K562 (cell line): Measurements from ENCODE around the gene CHTOP. TPM values are rescaled to one million over a fixed set of nuclear protein-coding genes. Genes with fewer than 3 reads are reported as not detected.

Source experiments
- ARHGAP35 ChIP-seq: fragments of 450-650 bp; IDR thresholded peaks from 2 replicates; pipeline ENCODE4 v1.6.1; 2018; ENCODE audit not compliant: partially characterized antibody
- BRD9 ChIP-seq: fragments of 450-650 bp; IDR thresholded peaks from 2 replicates; pipeline ENCODE4 v1.6.1; 2018; ENCODE audit warnings: low read depth; ENCODE audit not compliant: partially characterized antibody
- CCNT2 ChIP-seq: IDR thresholded peaks from 2 replicates; pipeline ENCODE4 v1.6.1; 2011; ENCODE audit warnings: borderline replicate concordance, low read depth, mild to moderate bottlenecking, moderate library complexity, mixed read lengths, low read length; ENCODE audit not compliant: insufficient read length; ENCODE audit errors: extremely low read depth
- ELF4 ChIP-seq: fragments of 450-650 bp; formaldehyde crosslinking; IDR thresholded peaks from 2 replicates; pipeline ENCODE4 v1.4.0; 2022; ENCODE audit warnings: missing genetic modification characterization
- ETV6 ChIP-seq, 3 experiments: fragments of 150-350 bp in 1 of 3; sonication (generic) in 1 of 3; formaldehyde crosslinking in 1 of 3; IDR thresholded peaks; 2 replicates each; pipeline versions ENCODE4 v1.6.1 to v1.8.0; 2014 to 2022; ENCODE audit warnings: borderline replicate concordance in 2 of 3, low read depth in 2 of 3, antibody characterized with exemption in 1 of 3, low read length in 1 of 3, mild to moderate bottlenecking in 1 of 3, missing genetic modification reagents in 1 of 3
- HMG20A ChIP-seq: fragments of 450-650 bp; formaldehyde crosslinking; conservative IDR thresholded peaks from 2 replicates; pipeline ENCODE4 v1.4.0; 2020; ENCODE audit warnings: mild to moderate bottlenecking, mixed read lengths
- LCOR ChIP-seq: sonication (generic); formaldehyde crosslinking; IDR thresholded peaks from 2 replicates; pipeline ENCODE4 v1.8.0; 2022; ENCODE audit warnings: mild to moderate bottlenecking, missing genetic modification reagents
- MTA1 ChIP-seq: fragments of 450-650 bp; IDR thresholded peaks from 2 replicates; pipeline ENCODE4 v1.6.1; 2017; ENCODE audit warnings: borderline replicate concordance
- MYC ChIP-seq, 2 experiments: fragments of 250-450 bp in 1 of 2; sonication (Bioruptor Pico) in 1 of 2; IDR thresholded peaks; 2 replicates each; pipeline versions ENCODE4 v1.5.1 to v1.6.1; 2012 to 2021; ENCODE audit warnings: low read depth in 2 of 2, borderline replicate concordance in 1 of 2, improper control_type of control experiment in 1 of 2, low read length in 1 of 2, mild to moderate bottlenecking in 1 of 2, moderate library complexity in 1 of 2
- NCOR1 ChIP-seq: fragments of 450-650 bp; IDR thresholded peaks from 2 replicates; pipeline ENCODE4 v1.6.1; 2016; ENCODE audit warnings: mild to moderate bottlenecking, moderate library complexity
- POLR2H ChIP-seq: IDR thresholded peaks from 2 replicates; pipeline ENCODE4 v1.6.1; 2016; ENCODE audit warnings: missing genetic modification characterization, low read depth, mild to moderate bottlenecking, control low read depth, missing compliant biosample characterization, moderate library complexity
- PYGO2 ChIP-seq: fragments of 450-650 bp; IDR thresholded peaks from 2 replicates; pipeline ENCODE4 v1.6.1; 2016; ENCODE audit warnings: mild to moderate bottlenecking, missing genetic modification characterization, moderate library complexity, missing compliant biosample characterization
- RBM15 ChIP-seq: fragments of 200-400 bp; formaldehyde crosslinking; IDR thresholded peaks from 2 replicates; pipeline ENCODE4 v1.6.1; 2018; ENCODE audit warnings: mild to moderate bottlenecking, low read length, moderate library complexity; ENCODE audit not compliant: insufficient read depth
- SIX5 ChIP-seq, 2 experiments: IDR thresholded peaks; 2 replicates each; pipeline ENCODE4 v1.6.1; 2011; ENCODE audit warnings: low read length in 2 of 2, borderline replicate concordance in 1 of 2, low read depth in 1 of 2, mild to moderate bottlenecking in 1 of 2, moderate library complexity in 1 of 2; ENCODE audit not compliant: insufficient read depth in 1 of 2
- SNAPC5 ChIP-seq: fragments of 250-450 bp; sonication (Bioruptor Pico); IDR thresholded peaks from 2 replicates; pipeline ENCODE4 v1.8.0; 2021; ENCODE audit warnings: moderate library complexity, mild to moderate bottlenecking, inconsistent platforms
- TAF1 ChIP-seq: IDR thresholded peaks from 2 replicates; pipeline ENCODE4 v1.6.1; 2011; ENCODE audit warnings: mild to moderate bottlenecking, low read length, moderate library complexity; ENCODE audit not compliant: insufficient read depth, control insufficient read depth, severe bottlenecking; ENCODE audit errors: extremely low read depth
- TBL1XR1 ChIP-seq, 2 experiments: IDR thresholded peaks; 2 replicates each; pipeline ENCODE4 v1.6.1; 2012; ENCODE audit warnings: improper control_type of control experiment in 2 of 2, low read length in 2 of 2, mild to moderate bottlenecking in 1 of 2
- ZNF197 ChIP-seq: fragments of 200-800 bp; sonication (Bioruptor generic); IDR thresholded peaks from 2 replicates; pipeline ENCODE4 v1.6.1; 2016; ENCODE audit warnings: low read depth, missing genetic modification characterization, missing compliant biosample characterization
- ZNF41 ChIP-seq: fragments of 250-450 bp; sonication (Bioruptor Pico); conservative IDR thresholded peaks from 2 replicates; pipeline ENCODE4 v1.4.0; 2020; ENCODE audit warnings: mild to moderate bottlenecking
- polyA plus RNA-seq, 8 experiments: library from polyadenylated mRNA; depleted of rRNA in 4 of 8; stranded (reverse) in 5 of 8; unstranded in 3 of 8; fragments of >200 nt; fragmentation: Nextera tagmentation in 2 of 8; fragmentation: Illumina TruSeq in 1 of 8; extraction: Ambion mirVana in 2 of 8; extraction: Trizol in 1 of 8; gene quantifications; 2 replicates each; pipeline versions ENCODE4 v1.2.1 to v1.2.3, GENCODE V29; 2011 to 2014; ENCODE audit warnings: inconsistent platforms in 1 of 8, missing spikeins in 1 of 8
- total RNA-seq, 7 experiments: library from RNA; depleted of rRNA in 6 of 7; stranded (reverse); fragments of >200 nt in 6 of 7; fragmentation: Illumina TruSeq in 2 of 7; extraction: Trizol in 2 of 7; gene quantifications; 2 replicates each; pipeline versions ENCODE4 v1.2.1 to v1.2.3, GENCODE V29; 2011 to 2021; ENCODE audit warnings: low replicate concordance in 1 of 7
- TF ChIP-seq, protein P1 (sequence below): sonication (generic); formaldehyde crosslinking; IDR thresholded peaks from 2 replicates; pipeline ENCODE4 v1.8.0; 2022; ENCODE audit warnings: missing genetic modification reagents, mild to moderate bottlenecking, moderate library complexity, borderline replicate concordance
- TF ChIP-seq, protein P2 (sequence below): sonication (generic); formaldehyde crosslinking; IDR thresholded peaks from 2 replicates; pipeline ENCODE4 v1.8.0; 2022; ENCODE audit warnings: missing genetic modification reagents, mild to moderate bottlenecking, borderline replicate concordance
- TF ChIP-seq, protein P3 (sequence below): IDR thresholded peaks from 2 replicates; pipeline ENCODE4 v1.6.1; 2016; ENCODE audit warnings: missing genetic modification characterization, missing compliant biosample characterization

The CHTOP gene
- total and polyA plus RNA-seq, 9 of the 15 experiments (the other 6 are each of a cell fraction or from before 2014, with no cell fraction given), result 10.2 to 91.8 (median 60.8) TPM

- TF ChIP-seq POLR2H (tag) (0 out of 2 replicates have a peak, but pooled peaks have one; percentile 21), CCNT2 (peak; percentile 74), MTA1 (0 out of 2 replicates have a peak, but pooled peaks have one; percentile 22), SIX5 (IDR thresholded peaks at IDR 0.05; ENCODE audit: borderline replicate concordance in 1 of 2, insufficient read depth in 1 of 2, low read depth in 1 of 2, low read length in 2 of 2) (peak; percentile 72 to 87), RBM15 (no peak), HMG20A (CRISPR knock-in tag) (no peak), ZNF197 (no peak; the same call in 1 of the 2 replicates), ARHGAP35 (no peak), ZNF41 (no peak), TBL1XR1 (IDR thresholded peaks at IDR 0.05; ENCODE audit: low read length in 2 of 2) (no peak; a peak in 1 of 4 replicates), SNAPC5 (CRISPR knock-in tag) (no peak), ELF4 (CRISPR knock-in tag) (no peak), LCOR (CRISPR knock-in tag) (peak; percentile 73), PYGO2 (tag) (no peak), BRD9 (no peak), ETV6 (IDR thresholded peaks at IDR 0.05; ENCODE audit: borderline replicate concordance in 1 of 2, low read depth in 2 of 2, low read length in 1 of 2) (0 out of 4 replicates have a peak, but pooled peaks of 1 of the 2 experiments have one; percentile 16), ETV6 (CRISPR knock-in tag; IDR thresholded peaks at IDR 0.05; ENCODE audit: borderline replicate concordance) (no peak), MYC (IDR thresholded peaks at IDR 0.05; ENCODE audit: low read depth, low read length) (peak; percentile 81), MYC (CRISPR knock-in tag; IDR thresholded peaks at IDR 0.05; ENCODE audit: borderline replicate concordance, low read depth) (peak; percentile 23; the same call in 1 of the 2 replicates), TAF1 (no peak), NCOR1 (no peak)
- TF ChIP-seq, protein P1, sequence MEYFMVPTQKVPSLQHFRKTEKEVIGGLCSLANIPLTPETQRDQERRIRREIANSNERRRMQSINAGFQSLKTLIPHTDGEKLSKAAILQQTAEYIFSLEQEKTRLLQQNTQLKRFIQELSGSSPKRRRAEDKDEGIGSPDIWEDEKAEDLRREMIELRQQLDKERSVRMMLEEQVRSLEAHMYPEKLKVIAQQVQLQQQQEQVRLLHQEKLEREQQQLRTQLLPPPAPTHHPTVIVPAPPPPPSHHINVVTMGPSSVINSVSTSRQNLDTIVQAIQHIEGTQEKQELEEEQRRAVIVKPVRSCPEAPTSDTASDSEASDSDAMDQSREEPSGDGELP, result peak; percentile 74; the same call in 1 of the 2 replicates
- TF ChIP-seq, protein P2, sequence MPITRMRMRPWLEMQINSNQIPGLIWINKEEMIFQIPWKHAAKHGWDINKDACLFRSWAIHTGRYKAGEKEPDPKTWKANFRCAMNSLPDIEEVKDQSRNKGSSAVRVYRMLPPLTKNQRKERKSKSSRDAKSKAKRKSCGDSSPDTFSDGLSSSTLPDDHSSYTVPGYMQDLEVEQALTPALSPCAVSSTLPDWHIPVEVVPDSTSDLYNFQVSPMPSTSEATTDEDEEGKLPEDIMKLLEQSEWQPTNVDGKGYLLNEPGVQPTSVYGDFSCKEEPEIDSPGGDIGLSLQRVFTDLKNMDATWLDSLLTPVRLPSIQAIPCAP (CRISPR knock-in tag), result no peak
- TF ChIP-seq, protein P3, sequence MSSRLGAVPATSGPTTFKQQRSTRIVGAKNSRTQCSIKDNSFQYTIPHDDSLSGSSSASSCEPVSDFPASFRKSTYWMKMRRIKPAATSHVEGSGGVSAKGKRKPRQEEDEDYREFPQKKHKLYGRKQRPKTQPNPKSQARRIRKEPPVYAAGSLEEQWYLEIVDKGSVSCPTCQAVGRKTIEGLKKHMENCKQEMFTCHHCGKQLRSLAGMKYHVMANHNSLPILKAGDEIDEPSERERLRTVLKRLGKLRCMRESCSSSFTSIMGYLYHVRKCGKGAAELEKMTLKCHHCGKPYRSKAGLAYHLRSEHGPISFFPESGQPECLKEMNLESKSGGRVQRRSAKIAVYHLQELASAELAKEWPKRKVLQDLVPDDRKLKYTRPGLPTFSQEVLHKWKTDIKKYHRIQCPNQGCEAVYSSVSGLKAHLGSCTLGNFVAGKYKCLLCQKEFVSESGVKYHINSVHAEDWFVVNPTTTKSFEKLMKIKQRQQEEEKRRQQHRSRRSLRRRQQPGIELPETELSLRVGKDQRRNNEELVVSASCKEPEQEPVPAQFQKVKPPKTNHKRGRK, result no peak
Measured at GRCh38 chr1:153658400-153659174, 24.7 kb downstream of the CHTOP start, which contains the start of gene SNAPIN (continued).
